Common myeloid progenitor, CD34-positive (primary cell): ENCODE results near the gene THOC2.
"Not testable (repeated sequence)": the region's sequence is repeated elsewhere in the genome, so short reads cannot be mapped to it uniquely, and the experiment has no call there.

ENCODE experiments used
- CTCF ChIA-PET: fragments of 350-600 bp; sonication (Branson Sonifier 250); formaldehyde crosslinking; loops from one replicate; lab custom pipeline; 2021; ENCODE audit warnings: antibody characterized with exemption; lab: Charles Lee
- POLR2A ChIA-PET: fragments of 350-600 bp; sonication (Branson Sonifier 250); formaldehyde crosslinking; loops from one replicate; lab custom pipeline; 2021; ENCODE audit warnings: antibody characterized with exemption; lab: Charles Lee
- DNase-seq, 3 donors: peaks; one replicate each; pipeline versions ENCODE4 v3.0.0 to v3.0.0-alpha.2; 2013
- H3K27ac ChIP-seq, 2 experiments: 1 replicate in 1 of 2; 2 replicates in 1 of 2; pipeline ENCODE4 v1.7.0; 2013; ENCODE audit warnings: inconsistent platforms in 2 of 2, low read length in 2 of 2, mild to moderate bottlenecking in 2 of 2, low read depth in 1 of 2, moderate library complexity in 1 of 2; ENCODE audit not compliant: severe bottlenecking in 2 of 2, insufficient read depth in 1 of 2, poor library complexity in 1 of 2
- H3K27me3 ChIP-seq, 5 experiments: replicated peaks in 2 of 5; 1 replicate in 3 of 5; 2 replicates in 2 of 5; pipeline versions ENCODE4 v1.6.1 to v1.7.0; 2013; ENCODE audit warnings: low read length in 4 of 5, mild to moderate bottlenecking in 2 of 5, moderate library complexity in 2 of 5, inconsistent platforms in 1 of 5; ENCODE audit not compliant: insufficient read depth in 5 of 5, control insufficient read depth in 4 of 5
- H3K36me3 ChIP-seq, 4 experiments: 1 replicate in 2 of 4; 2 replicates in 2 of 4; pipeline versions ENCODE4 v1.6.1 to v1.7.0; 2013; ENCODE audit warnings: low read length in 3 of 4, control low read depth in 1 of 4, mild to moderate bottlenecking in 1 of 4; ENCODE audit not compliant: control insufficient read depth in 4 of 4, insufficient read depth in 4 of 4
- H3K4me1 ChIP-seq, 4 experiments: 1 replicate in 3 of 4; 2 replicates in 1 of 4; pipeline versions ENCODE4 v1.6.1 to v1.7.1; 2013; ENCODE audit warnings: low read length in 3 of 4, mild to moderate bottlenecking in 3 of 4, control low read depth in 1 of 4, inconsistent platforms in 1 of 4, moderate library complexity in 1 of 4; ENCODE audit not compliant: control insufficient read depth in 4 of 4, insufficient read depth in 4 of 4; ENCODE audit errors: control extremely low read depth in 1 of 4
- H3K4me3 ChIP-seq, 7 experiments: 1 replicate in 4 of 7; 2 replicates in 3 of 7; pipeline versions ENCODE4 v1.5.1 to v1.7.0; 2013; ENCODE audit warnings: mild to moderate bottlenecking in 7 of 7, low read length in 6 of 7, moderate library complexity in 6 of 7, inconsistent platforms in 2 of 7, low read depth in 2 of 7, control low read depth in 1 of 7; ENCODE audit not compliant: insufficient read depth in 4 of 7, control insufficient read depth in 1 of 7; ENCODE audit errors: extremely low read depth in 1 of 7
- H3K9me3 ChIP-seq, 5 experiments: 1 replicate in 4 of 5; 2 replicates in 1 of 5; pipeline versions ENCODE4 v1.6.1 to v1.7.1; 2013; ENCODE audit warnings: low read length in 4 of 5, mild to moderate bottlenecking in 2 of 5, inconsistent platforms in 1 of 5, low read depth in 1 of 5, moderate library complexity in 1 of 5; ENCODE audit not compliant: control insufficient read depth in 4 of 5, insufficient read depth in 2 of 5; ENCODE audit errors: control extremely low read depth in 1 of 5
- WGBS: methylation state at CpG from one replicate; pipeline ENCODE4 v1.1.5; 2013; ENCODE audit not compliant: insufficient coverage; 5-methylcytosine and 5-hydroxymethylcytosine counted together

The THOC2 gene

DNA sequence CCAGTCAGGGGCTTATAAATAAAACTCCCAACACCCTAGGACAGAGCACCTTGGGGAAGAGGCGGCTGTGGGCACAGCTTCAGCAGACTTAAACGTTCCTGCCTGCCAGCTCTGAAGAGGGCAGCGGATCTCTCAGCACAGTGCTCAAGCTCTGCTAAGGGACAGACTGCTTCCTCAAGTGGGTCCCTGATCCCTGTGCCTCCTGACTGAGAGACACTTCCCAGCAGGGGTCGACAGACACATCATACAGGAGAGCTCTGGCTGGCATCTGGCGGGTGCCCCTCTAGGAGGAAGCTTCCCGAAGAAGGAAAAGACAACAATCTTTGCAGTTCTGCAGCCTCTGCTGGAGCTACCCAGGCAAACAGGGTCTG, 84.1 kb downstream of the THOC2 start:
- CTCF ChIA-PET, result interaction anchor here (1.2 kb wide), 1 partner anchor 19 kb away, joined by 3 read pairs; no protein-coding TSS in a partner anchor
- H3K4me3 ChIP-seq, H3K4me1 ChIP-seq, H3K36me3 ChIP-seq, H3K9me3 ChIP-seq, H3K27ac ChIP-seq, POLR2A ChIA-PET, DNase-seq, H3K27me3 ChIP-seq: not testable (repeated sequence)
- WGBS, result 80% methylated on average over 6 of the region's 6 CpGs

DNA sequence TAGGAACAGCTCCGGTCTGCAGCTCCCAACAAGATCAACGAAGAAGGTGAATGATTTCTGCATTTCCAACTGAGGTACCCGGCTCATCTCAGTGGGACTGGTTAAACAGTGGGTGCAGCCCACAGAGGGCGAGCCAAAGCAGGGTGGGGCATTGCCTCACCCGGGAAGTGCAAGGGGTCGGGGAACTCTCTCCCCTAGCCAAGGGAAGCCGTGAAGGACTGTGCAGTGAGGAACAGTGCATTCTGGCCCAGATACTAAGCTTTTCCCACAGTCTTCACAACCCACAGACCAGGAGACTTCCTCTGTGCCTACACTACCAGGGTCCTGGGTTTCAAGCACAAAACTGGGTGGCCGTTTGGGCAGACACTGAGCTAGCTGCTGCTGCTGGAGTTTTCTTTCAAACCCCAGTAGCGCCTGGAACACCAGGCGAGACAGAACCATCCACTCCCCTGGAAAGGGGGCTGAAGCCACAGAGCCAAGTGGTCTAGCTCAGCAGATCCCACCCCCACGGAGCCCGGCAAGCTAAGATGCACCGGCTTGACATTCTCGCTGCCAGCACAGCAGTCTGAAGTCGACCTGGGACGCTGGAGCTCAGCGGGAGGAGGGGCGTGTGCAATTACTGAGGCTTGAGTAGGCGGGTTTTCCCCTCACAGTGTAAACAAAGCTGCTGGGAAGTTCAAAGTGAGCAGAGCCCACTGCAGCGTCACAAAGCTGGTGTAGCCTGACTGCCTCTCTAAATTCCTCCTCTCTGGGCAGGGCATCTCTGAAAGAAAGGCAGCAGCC, 84.6 kb downstream of the THOC2 start:
- H3K27ac ChIP-seq, result no peak overlapping the region
- no peak overlapping the region for H3K4me3 ChIP-seq
- no peaks in the 10 kb centered on the region for H3K27me3 ChIP-seq
- CTCF ChIA-PET, result interaction anchor here (1.2 kb wide), 1 partner anchor 20 kb away, joined by 3 read pairs; no protein-coding TSS in a partner anchor
- H3K4me1 ChIP-seq, result no peaks in the 10 kb centered on the region
- no peaks in the 10 kb centered on the region for H3K9me3 ChIP-seq
- POLR2A ChIA-PET, result no interaction called here
- no peak for DNase-seq
- H3K36me3 ChIP-seq, result peaks cover 0 to 7% (median 2%) of the 10 kb centered on the region in 4 experiments
- 74% methylated on average over 16 of the region's 20 CpGs for WGBS

DNA sequence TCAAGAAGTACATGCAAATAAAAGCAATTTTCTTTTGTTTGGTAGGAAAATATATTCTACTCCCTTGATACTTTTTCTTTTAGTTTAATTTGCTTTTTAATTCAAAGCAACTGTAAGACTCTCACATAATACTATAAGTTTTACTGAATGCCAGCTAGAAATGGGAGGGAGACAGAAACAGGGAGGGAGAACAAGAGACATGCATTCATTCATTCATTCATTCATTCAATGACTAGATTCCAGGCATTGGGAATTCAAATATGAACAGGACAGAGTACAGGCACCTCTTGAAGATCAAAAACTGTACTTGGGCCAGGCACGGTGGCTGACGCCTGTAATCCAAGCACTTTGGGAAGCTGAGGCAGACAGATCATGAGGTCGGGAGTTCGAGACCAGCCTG, 85.6 kb downstream of the THOC2 start:
- 92% methylated on average over 4 of the region's 4 CpGs for WGBS
- Histone ChIP-seq H3K4me3 (no peak overlapping the region), H3K27me3 (no peaks in the 10 kb centered on the region), H3K9me3 (no peaks in the 10 kb centered on the region), H3K4me1 (no peaks in the 10 kb centered on the region), H3K27ac (no peak overlapping the region), H3K36me3 (peaks cover 0 to 11% (median 4%) of the 10 kb centered on the region in 4 experiments)
- ChIA-PET POLR2A (no interaction called here), CTCF (no interaction called here)
- DNase-seq, result no peak

DNA sequence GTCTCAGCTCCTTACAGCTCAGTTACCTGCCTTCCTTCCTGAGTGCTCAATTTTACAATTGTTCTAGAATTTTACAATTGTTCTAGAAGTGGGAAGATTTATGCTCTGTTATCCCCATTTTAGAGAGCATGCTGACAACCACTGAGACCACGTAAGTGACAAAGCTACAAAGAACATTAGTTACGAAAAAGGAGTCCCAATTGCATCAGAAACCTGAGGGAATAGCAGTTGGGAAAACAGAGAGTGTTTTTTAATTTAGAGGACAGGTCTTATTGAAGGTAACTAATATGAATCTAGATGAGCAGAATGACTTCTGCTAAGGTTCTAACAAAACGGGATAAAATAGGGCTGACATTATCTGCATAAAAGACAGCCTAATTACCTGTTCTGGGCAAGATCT, 103.3 kb downstream of the THOC2 start:
- H3K27ac ChIP-seq, result no peak overlapping the region
- H3K9me3 ChIP-seq, result no peaks in the 10 kb centered on the region
- WGBS, result 85% methylated on average over 2 of the region's 3 CpGs
- H3K4me1 ChIP-seq, result no peaks in the 10 kb centered on the region
- no peak for DNase-seq
- POLR2A ChIA-PET, result no interaction called here
- no peaks in the 10 kb centered on the region for H3K27me3 ChIP-seq
- peaks cover 3 to 38% (median 17%) of the 10 kb centered on the region in 4 experiments for H3K36me3 ChIP-seq
- no peak overlapping the region for H3K4me3 ChIP-seq
- CTCF ChIA-PET, result no interaction called here

DNA sequence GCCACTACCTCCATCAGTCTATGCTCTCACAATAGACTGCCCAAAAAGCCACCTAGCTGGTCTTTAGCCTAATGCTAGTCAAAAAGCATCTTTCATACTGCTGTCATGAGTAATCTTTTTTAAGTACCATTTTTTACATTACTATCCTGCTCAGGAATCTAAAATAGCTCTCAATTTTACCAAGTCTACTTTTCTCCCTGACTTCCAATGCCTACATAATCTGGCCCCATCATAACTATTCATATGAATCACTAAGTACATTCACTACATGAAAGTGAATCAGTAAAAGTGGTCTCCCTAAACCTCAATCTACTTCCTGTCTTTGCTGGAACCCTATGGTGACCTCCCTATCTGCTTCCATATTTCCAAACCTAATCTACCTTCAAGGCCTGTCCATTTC, 105.9 kb downstream of the THOC2 start:
- CTCF ChIA-PET, result no interaction called here
- H3K27me3 ChIP-seq, result no peaks in the 10 kb centered on the region
- POLR2A ChIA-PET, result no interaction called here
- no peak for DNase-seq
- H3K9me3 ChIP-seq, result no peaks in the 10 kb centered on the region
- no peaks in the 10 kb centered on the region for H3K4me1 ChIP-seq
- peaks cover 3 to 47% (median 21%) of the 10 kb centered on the region in 4 experiments for H3K36me3 ChIP-seq
- H3K27ac ChIP-seq, result no peak overlapping the region
- no peak overlapping the region for H3K4me3 ChIP-seq

DNA sequence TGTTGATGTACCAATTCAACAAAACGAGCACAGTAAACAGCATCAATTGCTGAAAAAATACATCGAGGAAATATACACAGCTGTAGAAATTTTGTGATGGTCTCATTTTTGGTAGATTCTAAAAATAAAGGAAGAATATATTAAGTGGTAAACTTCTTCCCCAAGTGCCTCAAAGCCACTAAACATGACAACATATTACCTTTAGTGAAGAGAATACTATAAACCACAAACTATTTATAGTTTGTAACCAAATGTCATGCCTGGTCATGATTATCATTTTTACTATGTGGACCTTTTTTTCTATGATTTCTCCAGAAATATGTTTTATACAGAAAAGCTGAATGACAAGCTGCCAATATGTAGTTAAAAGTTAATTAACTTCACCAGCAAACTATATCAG, 106.9 kb downstream of the THOC2 start:
- no peak for DNase-seq
- H3K27me3 ChIP-seq, result no peaks in the 10 kb centered on the region
- H3K9me3 ChIP-seq, result no peaks in the 10 kb centered on the region
- CTCF ChIA-PET, result no interaction called here
- H3K4me1 ChIP-seq, result no peaks in the 10 kb centered on the region
- H3K4me3 ChIP-seq, result no peak overlapping the region
- peaks cover 3 to 44% (median 21%) of the 10 kb centered on the region in 4 experiments for H3K36me3 ChIP-seq
- H3K27ac ChIP-seq, result no peak overlapping the region
- POLR2A ChIA-PET, result no interaction called here
- 80% methylated on average over 1 of the region's 2 CpGs for WGBS

DNA sequence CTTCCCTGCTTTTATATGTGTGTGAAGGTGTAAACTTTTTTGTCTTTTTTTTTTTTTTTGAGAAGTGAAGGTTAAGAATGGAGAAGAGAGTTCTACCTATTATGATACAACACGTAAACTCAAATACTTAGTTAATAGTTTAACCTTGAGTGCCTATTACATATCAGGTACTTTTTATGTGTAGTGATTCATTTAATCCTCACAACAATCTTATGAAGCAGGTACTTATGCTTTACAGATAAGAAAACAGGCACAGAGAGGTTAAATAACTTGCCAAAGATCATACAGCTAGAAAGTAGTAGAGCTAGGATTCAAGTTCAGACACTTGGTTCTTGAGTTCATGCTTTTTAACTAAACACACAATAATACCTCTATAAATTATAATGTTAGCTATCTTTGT, 107.4 kb downstream of the THOC2 start:
- no CpG with 5 or more reads among the region's 1 CpG for WGBS
- POLR2A ChIA-PET, result no interaction called here

More for the DNA sequence above, 107.4 kb downstream of the THOC2 start:
- Histone ChIP-seq H3K9me3 (no peaks in the 10 kb centered on the region), H3K27ac (no peak overlapping the region), H3K4me1 (no peaks in the 10 kb centered on the region), H3K27me3 (no peaks in the 10 kb centered on the region), H3K36me3 (peaks cover 0 to 48% (median 19%) of the 10 kb centered on the region in 4 experiments), H3K4me3 (no peak overlapping the region)
- CTCF ChIA-PET, result no interaction called here
- no peak for DNase-seq
